HG03045 (cell line): ENCODE results near the gene DNAH10.
"Not testable (repeated sequence)": the region's sequence is repeated elsewhere in the genome, so short reads cannot be mapped to it uniquely, and the experiment has no call there.

Experiments used
- ATAC-seq: cut with Tn5 transposase; IDR thresholded peaks from one replicate; pipeline ENCODE4 v1.9.1; 2021; ENCODE audit warnings: mild to moderate bottlenecking, moderate library complexity; ENCODE audit not compliant: unreplicated experiment

The DNAH10 gene

GRCh38 chr12:123944696-123945095 lies 182.6 kb downstream of the DNAH10 start:
- ATAC-seq = no peak

- no peak for ATAC-seq
These were observed 183.4 kb downstream of the DNAH10 start for GRCh38 chr12:123945287-123946151.

DNA sequence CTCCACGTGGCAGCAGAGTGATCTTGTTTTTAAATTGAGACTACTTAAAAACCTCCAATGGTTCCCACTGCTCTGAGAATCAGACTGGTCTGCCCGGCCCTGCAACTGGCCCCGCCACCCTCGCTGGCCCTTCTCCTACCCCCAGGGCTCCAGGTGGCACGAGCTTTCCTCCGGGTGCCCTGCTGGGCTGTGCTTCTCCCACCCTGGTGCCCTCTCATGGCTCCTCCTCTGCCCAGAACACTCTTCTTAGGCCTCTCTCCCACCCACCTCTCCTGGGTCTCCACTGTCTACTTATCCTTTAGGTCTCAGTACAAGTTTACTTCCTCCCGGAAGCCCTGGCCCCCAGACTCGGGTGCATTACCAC lies 184.0 kb downstream of the DNAH10 start:
- ATAC-seq = no peak

DNA sequence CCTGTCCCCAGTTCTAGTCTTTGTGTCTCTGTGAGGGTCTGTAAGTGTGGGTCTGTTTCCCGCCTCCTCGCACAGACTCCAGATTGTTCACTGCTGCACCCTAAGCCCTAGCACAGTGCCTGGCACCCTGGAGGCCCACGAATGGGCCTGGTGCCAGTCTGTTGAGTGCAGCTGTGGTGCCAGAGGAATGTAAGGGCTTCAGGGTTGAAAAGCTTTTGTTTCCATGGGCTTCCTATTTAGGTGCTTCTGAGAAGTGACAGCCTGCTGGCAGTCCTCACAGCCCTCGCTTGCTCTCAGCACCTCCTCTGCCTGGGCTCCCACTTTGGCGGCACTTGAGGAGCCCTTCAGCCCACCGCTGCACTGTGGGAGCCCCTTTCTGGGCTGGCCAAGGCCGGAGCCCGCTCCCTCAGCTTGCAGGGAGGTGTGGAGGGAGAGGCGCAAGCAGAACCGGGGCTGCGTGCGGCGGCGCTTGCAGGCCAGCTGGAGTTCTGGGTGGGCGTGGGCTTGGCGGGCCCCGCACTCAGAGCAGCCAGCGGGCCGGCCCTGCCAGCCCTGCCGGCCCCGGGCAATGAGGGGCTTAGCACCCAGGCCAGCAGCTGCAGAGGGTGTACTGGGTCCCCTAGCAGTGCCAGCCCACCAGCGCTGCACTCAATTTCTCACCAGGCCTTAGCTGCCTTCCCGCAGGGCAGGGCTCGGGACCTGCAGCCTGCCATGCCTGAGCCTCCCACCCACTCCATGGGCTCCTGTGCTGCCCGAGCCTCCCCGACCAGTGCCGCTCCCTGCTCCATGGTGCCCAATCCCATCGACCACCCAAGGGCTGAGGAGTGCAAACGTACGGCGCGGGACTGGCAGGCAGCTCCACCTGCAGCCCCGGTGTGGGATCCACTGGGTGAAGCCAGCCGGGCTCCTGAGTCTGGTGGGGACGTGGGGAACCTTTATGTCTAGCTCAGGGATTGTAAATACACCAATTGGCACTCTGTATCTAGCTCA lies 184.7 kb downstream of the DNAH10 start:
- not testable (repeated sequence) for ATAC-seq

GRCh38 chr12:123947531-123947930 lies 185.4 kb downstream of the DNAH10 start:
- not testable (repeated sequence) for ATAC-seq

DNA sequence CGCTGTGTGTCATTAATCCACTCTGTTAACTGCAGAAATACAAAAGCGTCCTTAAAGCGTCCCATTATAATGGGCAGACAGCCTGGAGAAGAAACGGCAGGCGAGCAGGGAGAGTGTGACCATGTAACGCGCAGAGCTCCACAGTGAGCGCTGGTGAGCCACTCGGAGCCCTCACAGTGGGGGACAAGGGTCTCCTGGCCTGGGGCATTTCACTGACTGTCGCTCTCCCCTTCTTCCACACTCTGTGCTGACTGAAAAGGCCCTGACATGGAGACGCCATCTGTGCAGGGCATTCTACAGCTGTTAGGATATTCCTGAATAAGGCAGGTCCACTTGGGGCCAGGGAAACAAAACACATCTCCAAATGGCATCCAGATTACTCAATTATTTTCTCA lies 186.3 kb downstream of the DNAH10 start:
- no peak for ATAC-seq

DNA sequence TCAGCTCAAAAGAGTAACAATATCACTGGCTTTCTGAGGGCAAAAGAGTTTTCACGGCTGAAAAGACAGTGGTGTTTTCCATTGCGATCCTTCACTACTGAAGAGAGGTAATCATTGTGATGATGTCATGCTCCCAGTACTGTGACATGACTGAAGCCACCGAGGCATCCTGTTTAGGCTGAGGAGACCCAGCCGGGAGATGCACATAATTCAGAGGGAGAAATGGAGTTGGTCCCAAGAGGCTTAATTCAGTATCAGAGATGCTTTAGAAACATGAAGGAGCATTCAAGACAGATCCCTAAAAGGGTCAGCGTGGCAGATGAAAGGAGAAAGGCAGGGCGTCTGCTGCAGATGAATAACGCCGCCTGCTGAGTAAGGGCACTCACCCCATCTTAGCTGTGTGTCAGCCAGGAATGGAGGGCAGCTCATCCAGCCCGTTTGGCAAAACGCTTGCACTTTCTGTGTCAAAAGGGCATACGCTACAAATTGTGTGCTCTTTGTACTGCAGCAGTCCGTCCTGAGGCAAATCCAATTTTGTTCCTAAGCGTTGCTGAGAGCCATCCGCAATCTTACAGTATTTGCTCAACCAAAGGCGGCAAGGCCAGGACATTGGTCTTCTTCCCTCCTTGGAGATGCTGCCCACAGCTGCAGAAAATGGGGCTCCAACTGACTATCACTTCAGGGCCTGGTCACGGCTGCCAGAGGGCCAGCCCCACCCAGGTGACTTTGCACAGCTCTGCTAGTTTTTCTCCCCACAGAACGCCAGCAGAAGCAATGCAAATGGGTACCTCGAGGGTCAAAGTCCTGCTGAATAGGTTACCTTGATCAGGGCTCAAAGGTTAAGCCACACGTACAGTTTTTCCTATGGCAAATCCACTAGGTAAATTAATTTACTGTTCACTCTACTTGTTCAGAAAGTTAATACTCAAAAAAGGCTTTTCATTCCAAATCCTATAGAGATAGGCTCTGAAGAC lies 187.0 kb downstream of the DNAH10 start:
- no peak for ATAC-seq

DNA sequence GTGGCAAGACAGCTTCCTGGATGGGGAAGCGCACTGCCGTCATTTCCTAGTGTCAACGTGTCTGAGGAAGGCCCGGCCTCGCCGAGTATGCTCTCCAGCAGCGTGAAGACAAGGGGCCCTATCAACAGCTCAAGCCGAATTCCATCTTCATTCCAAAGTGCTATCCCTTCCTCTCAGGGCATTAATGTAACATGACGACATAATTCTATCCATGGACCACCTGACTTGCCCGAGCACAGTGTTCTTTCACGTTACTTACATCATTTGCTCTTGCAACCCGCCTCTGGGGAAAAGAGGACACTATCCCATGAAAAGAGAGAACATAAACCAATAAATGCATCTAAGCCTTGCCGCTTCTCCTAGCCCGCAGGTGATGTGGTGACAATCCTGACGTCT lies 187.7 kb downstream of the DNAH10 start:
- no peak for ATAC-seq

DNA sequence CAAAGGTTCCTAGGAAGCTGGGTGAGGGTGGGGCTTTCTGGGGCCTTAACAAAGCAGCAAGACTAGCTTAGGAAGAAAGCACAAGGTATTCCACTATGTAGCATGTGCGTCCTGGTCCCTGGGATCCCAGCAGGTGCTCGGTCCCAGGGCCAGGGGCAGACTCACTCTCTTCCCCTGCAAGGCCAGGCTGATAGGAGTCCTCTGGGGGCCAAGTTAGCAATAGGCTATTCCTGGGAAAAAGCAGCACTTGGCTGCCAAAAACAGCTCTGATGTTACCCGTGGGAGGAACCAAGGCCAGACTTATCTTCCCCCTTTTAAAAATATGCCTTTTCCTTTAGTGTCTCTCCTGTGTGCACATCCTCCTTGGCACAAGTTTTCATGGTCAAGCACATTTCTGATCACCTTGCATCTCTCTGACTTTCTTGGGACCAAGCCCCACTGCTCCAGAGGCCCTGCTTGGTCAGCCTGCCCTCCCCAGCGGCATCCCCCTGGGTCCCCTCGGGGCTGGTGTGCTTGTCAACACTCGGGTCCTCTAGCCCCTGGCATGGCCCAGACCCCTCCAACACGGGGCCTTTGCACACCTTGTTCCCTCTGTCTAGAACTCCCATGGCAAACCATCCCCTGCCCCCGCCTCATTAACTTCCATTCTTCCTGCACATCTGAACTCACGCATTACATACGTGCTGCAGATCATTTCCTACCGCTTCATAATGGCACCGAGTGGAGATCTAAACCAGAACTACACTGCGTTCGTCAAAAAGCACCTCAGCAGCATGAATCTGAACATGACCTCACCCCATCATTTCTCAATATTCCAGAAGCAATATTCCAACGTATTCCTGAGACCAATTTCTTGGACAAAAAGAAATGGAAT lies 188.6 kb downstream of the DNAH10 start:
- no peak for ATAC-seq

DNA sequence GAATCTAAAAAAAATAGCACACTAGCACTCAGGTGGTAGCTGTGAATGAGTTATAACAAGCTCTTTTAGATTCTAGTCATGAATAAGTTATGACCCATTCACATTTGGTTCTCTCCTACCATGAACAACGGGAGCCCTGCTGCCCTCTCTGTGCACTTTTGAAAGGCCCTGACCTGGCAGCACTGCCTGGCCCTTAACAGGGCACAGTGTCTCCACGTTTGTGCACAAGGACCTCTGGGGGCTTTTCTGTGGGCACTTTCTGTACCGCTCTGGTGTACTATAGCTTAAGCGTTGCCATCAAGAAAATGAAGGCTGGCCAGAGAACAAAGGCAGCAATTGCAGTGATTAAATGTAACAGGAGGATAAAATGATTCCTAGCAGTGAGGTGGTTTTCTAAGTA lies 189.4 kb downstream of the DNAH10 start:
- ATAC-seq = no peak

DNA sequence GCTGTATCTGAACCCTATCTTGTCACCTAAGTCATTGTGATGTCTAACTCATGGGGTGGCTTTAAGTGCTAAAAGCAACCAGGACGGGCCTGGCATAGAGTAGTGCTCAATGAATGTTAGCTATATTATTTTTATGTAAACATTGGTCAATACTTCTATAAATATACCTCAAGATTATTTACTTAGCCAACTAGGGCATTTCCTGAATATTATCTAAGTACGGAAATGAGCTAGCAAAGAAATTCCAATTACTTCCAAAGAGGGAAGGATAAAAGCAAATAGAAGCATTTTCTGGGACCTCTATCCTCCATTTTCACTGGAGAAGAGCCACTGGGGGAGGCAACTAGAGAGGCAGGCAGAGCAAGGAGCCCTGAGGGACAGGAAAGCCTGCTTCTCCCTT lies 189.9 kb downstream of the DNAH10 start:
- ATAC-seq = no peak

- no peak for ATAC-seq
These were observed 192.7 kb downstream of the DNAH10 start for GRCh38 chr12:123954647-123955350.

GRCh38 chr12:123956249-123956648 lies 194.1 kb downstream of the DNAH10 start:
- ATAC-seq = no peak

- no peak for ATAC-seq
These were observed 195.1 kb downstream of the DNAH10 start for GRCh38 chr12:123957196-123957595.

DNA sequence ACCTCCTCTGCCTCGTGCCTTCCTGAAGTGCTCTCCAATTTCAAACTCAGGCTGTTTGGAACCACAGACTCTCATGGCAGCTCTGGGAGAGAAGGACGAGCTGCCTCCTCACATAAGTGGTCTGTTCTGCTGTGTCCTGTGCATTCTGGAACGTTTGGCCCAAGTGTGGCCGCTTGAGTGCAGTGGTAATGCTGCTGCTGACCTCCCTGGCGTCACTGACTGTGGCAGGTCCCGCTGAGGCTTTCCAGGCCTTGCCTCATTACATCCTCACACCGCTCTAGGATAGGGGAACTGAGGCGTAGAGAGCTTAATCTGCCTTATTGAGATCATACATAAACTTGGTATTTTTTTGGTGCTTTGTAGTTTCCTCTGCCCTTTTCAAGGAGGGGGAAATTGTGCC lies 196.4 kb downstream of the DNAH10 start:
- no peak for ATAC-seq

GRCh38 chr12:123958876-123959275 lies 196.8 kb downstream of the DNAH10 start:
- no peak for ATAC-seq

- no peak for ATAC-seq
These were observed 198.1 kb downstream of the DNAH10 start for GRCh38 chr12:123960029-123960735.

DNA sequence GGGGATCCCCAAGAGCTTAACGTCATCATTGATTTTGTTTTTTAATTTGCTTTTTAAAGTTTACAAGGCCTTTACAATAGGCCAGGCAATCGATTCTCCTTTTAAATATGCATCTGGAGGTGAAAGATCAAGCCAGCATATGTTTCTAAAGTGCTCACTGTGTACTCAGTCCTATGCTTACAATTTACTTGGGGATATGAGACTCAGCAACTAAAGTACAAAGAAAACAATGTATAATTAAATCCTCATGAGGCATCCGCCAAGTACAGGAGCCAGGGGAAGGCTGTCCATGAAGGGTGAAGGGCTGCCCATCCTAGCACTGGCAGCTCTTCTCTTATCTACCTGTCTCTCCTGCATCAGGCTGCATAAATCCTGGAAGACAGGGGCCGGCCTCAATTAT lies 198.8 kb downstream of the DNAH10 start:
- ATAC-seq = no peak
